ENCODE data around the gene CDC42BPA.

The CDC42BPA gene

GRCh38 chr1:226954777-226955176, 363.5 kb downstream of the CDC42BPA start:
- DNase-seq, result no peak

- no peak for DNase-seq
Observed at GRCh38 chr1:226954337-226954736, 364.0 kb downstream of the CDC42BPA start.

GRCh38 chr1:226953175-226953800, 365.0 kb downstream of the CDC42BPA start:
- no peak for DNase-seq

- no peak for DNase-seq
Observed at GRCh38 chr1:226952118-226952441, 366.2 kb downstream of the CDC42BPA start.

DNA sequence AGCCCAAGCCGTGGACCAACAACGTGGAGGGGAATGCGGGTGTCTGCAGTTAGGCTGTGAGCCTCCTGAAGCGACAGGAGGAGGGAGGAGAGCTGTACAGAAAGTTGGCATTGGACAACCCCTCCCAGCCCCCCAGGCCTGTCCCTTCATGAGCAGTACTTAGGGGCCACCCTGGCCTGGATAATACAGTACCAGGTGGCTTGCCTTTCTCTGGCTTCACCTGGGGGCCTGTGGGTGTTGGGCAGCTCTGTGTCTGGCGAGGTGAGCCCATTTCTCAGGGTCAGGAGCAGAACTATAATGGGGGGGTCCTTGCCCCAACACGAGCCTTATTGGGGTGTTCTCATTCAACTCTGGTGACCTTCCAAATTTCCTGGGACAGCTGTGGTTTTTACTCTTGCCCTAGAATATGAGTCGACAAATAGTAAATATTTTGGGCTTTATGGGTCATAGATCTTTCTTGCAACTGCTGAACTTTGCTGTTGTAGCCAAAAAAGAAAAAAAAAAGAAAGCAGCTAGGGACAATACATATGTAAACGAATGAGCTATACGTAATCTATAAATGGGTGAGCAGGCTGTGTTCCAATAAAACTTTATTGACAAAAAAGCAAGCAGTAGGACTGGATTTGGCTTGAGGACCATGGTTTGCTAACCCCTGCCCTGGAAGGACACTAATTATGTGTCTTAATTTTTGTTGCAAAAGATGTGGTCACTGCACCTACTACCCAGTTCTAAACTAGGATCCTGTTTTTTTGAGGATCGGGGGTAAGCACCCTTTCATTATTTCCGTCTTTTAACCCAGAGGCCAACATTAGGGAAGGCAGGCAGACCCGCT, 366.8 kb downstream of the CDC42BPA start:
- DNase-seq, result no peak

DNA sequence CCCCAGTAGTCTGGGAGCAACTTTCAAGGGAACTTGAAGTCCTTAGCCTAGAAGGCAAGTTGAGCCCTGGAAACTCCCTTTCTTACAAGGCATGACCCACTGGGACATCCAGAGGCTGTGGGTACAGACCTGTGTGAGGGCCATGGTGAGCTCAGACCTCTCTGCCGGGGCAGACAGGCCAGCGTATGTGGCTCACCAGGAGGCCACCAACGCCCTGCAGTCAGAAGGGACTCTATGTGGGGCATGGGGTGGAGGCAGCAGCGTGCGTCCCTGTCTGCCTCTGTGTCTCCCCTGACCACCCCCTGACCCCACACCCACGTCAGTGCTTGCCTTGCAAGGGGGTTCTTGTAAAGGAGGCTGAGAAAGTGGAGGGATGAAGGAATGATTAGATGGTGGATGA, 367.4 kb downstream of the CDC42BPA start:
- no peak for DNase-seq

DNA sequence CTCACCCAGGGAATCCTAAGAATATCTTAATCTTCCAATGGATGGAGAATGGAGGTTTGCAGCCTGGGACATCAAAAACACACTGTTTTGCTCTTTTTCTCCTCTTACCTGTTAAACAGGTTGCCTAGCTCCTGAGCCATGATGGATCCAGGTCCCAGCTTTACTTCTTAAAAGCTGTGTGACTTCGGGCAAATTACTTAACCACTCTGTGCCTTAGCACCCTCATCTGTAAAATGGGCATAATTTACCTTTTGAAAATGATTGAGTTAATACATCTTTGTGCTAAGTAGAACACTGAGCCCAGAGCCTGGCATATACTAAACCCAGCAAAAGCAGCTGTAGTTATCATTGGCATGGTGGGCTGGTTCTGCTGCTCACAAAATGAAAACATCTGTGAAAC, 368.0 kb downstream of the CDC42BPA start:
- no peak for DNase-seq

- no peak for DNase-seq
Observed at GRCh38 chr1:226949401-226949800, 368.9 kb downstream of the CDC42BPA start.

DNA sequence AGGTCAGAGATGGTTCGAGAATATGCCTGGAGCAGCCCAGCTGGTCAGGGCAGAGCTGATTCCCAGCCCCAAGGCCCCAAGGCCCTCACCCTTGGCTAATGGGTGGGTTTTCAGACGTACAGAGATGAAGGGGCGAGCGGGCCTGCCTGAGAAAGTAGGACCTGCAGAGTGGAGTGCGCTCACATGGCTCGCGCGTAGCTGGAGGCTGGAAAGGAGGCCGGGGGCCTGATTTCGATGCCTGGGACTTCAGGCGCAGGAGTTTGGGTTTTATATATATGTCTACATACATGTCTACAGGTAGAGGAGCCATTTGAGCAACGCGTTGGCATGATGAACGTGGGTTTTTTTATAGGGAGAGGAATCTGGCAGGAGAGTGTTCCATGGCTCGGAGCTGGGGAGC, 369.3 kb downstream of the CDC42BPA start:
- no peak for DNase-seq

DNA sequence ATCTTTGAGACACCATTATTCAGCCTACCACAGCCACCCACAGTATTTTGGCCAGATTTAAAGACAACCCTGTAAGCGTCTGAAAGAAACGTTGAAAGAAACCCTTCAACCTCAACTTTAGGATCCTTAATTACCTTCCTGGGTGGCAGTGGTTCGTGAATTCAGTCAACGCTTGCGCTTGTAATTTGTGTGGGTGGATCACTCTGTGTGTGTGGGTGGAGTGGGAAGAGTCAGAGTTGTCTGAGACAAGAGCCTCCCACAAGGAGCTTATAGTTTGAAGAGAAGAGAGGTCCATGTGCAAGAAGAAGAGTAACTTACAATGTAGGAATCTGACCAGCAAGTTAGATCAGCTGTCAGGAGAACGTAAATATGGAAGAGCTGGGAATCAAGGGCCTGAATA, 369.8 kb downstream of the CDC42BPA start:
- no peak for DNase-seq

- DNase-seq, result no peak
Observed at GRCh38 chr1:226948051-226948450, 370.2 kb downstream of the CDC42BPA start.

DNA sequence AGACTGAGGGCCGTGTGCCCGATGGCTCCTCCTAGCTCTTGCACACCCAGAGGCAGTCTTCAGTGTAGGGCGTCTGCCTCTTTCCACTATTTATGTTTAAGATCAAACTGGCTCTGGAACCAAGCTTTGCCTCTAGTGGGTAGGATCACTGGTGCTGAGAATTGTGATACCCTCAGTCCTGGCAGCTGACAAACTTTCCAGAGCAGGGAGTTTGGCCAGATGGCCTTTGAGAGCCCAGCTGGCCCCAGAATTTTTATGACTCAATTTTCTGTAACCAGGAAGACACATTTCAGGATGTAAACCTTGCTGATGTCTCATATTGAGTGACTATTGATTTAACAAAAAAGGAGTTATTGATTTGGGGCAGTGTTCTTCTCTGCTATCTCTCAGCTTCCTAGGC, 371.5 kb downstream of the CDC42BPA start:
- peak; percentile 47 for DNase-seq

GRCh38 chr1:226946285-226946684, 372.0 kb downstream of the CDC42BPA start:
- DNase-seq, result no peak

DNA sequence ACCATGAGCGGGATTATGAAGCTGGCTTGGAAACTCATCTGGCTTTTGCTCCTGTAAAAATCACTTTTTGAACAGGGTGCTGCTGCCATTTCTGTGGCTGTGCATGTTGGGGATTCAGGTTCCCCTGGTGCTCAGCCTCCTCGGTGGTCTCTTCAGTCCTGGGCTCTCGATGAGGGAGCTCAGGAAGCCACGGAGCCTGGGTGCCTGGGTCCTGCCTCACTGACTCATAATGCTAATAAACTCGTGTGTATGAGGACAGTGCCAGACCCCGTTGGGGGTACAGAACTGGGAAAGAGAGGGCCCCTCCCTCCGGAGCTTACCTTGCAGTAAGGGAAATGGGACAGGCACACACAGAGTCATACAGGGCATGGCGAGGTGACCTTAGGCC, 372.4 kb downstream of the CDC42BPA start:
- peak; percentile 52 for DNase-seq

DNA sequence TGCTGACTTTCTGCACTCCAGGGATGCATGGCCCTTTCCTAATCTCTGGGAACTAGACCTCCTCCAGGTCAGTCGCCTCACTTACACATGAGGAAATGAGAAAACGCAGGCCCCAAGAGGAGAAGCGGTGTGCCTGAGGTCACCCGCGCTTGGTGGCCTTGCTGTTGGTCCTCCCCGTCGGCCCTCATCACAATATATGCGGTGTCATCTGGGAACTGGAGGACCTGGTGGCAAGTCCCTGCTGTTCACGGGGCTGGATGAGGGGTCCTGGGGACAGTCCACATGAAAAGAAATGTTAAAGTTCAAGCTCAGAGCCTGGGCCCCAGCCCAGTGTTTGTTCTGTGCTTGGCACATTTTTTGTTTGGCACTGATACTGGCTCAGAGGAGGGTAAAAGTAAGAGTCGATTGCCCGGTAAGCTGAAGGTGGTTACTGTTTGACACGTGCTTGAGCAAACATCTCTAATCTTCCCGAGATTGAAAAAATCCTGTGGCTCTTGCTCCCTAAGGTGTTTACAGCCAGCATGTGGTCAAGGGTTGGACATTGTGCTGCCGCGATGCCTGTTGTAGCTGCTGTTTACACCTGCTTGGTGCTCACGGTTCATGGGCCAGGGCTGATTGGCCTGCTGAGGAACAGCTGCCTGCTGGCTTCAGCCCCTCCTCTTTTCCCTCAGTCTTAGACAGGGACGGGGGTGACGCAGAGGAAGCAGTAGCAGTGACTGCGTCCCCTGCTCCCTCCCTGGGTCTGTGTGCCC, 373.0 kb downstream of the CDC42BPA start:
- DNase-seq, result peak; percentile 94

DNA sequence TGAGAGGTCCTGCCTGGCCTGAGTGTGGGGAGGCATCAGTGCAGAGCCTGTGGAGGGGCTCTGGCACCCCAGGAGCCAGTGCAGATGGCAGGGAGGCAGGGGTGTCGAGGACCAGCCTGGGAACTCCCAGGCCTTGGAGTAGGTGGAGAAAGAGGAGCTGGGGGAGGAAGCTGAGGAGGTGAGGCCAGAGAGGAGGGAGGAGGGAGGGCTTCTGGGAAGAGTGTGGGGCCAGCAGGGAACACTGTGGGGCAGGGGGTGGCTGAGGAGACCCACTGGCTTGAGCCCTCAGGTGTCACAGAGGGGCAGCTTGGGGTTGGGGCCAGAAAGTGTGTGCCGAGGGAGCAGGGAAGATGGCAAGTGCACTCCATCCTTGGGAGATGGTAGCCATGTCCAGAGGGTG, 374.4 kb downstream of the CDC42BPA start:
- DNase-seq, result no peak

DNA sequence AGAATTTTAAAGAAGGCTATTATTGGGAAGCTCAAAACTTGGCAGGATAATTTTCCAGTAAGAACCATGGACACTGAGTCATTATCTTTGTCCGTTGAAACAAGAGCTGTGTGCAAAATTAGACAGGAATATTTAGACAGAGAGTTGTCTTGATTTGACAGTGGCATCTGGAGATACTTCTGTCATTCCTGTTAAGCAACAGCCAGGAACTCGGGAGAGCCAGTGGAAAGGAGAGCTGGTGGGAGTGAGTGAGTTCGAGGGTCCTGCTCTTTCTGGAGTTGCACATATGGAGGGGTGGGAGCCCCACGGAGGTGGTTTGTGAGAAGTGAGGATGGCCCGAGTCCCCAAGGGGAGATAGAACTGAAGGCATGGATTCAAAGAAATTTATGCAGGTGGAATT, 375.1 kb downstream of the CDC42BPA start:
- no peak for DNase-seq

DNA sequence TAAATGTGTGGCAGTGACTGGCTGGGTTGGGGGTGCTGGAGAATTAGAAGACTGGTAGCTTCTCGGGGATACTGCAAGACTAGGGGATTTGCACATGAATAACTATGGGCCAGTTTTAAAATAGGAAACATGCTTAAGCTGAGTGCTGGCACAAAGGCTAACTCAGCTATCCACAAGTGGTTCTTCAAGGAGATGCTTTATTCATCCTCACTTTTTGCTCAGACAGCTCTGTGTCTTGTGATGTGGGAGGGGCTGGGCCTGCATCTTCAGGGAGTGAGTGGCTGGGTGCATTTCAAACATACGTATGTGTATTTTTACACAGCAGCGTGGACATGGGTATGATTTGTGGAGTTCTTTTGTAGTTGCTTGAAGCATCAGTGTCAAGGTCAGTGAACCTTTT, 375.9 kb downstream of the CDC42BPA start:
- no peak for DNase-seq

GRCh38 chr1:226940806-226941067, 377.6 kb downstream of the CDC42BPA start:
- DNase-seq, result no peak

- DNase-seq, result peak; percentile 100
Observed at GRCh38 chr1:226940029-226940805, 378.1 kb downstream of the CDC42BPA start, which contains the start of gene COQ8A. COQ8A (plus strand) TSS chr1:226940294; CDS start chr1:226961386, 21,092 bp downstream.
